Measurements from ENCODE around the gene ZNF783. TPM values are rescaled to one million over a fixed set of nuclear protein-coding genes. Genes with fewer than 3 reads are reported as not detected.
A peak's percentile ranks its signal among the peaks of the same experiment; 100 is the strongest.

The ZNF783 gene
- total and polyA plus RNA-seq, 2 of the 8 experiments (the other 6 are each of a cell fraction or from before 2014, with no cell fraction given), result 7.3 to 8.2 TPM

GRCh38 chr7:149284850-149285585 is 23.0 kb downstream of the ZNF783 start (continued):
- peak; percentile 26 for TF ChIP-seq ASH2L (IDR thresholded peaks at IDR 0.05; ENCODE audit: low read length)
- TF ChIP-seq PHF8 (conservative IDR thresholded peaks at IDR 0.05; ENCODE audit: low read depth, low read length), result peak; percentile 53; the same call in 1 of the 2 replicates
- no peak for TF ChIP-seq CEBPB (IDR thresholded peaks at IDR 0.05; ENCODE audit: low read depth, low read length)
- peak; percentile 49; the same call in 1 of the 2 replicates for TF ChIP-seq TAF1 (IDR thresholded peaks at IDR 0.05; ENCODE audit: low read depth, low read length)
- peak in 1 of 2 experiments; percentile 61; a peak in 1 of 3 replicates for TF ChIP-seq POLR2A (IDR thresholded peaks at IDR 0.05; ENCODE audit: control extremely low read depth in 1 of 2, low read depth in 2 of 2, low read length in 2 of 2)
- TF ChIP-seq KDM4A (IDR thresholded peaks at IDR 0.05; ENCODE audit: low read depth, low read length, severe bottlenecking), result peak; percentile 90
- no peak for TF ChIP-seq GTF2F1 (IDR thresholded peaks at IDR 0.05; ENCODE audit: borderline replicate concordance, low read depth, low read length)
- TF ChIP-seq JUND (IDR thresholded peaks at IDR 0.05; ENCODE audit: low read length), result no peak
- TF ChIP-seq MAFK (IDR thresholded peaks at IDR 0.05; ENCODE audit: low read depth, low read length), result no peak
- TF ChIP-seq CBX8 (IDR thresholded peaks at IDR 0.05; ENCODE audit: borderline replicate concordance, low read depth, low read length), result no peak
- TF ChIP-seq CTCF (IDR thresholded peaks at IDR 0.05; ENCODE audit: control extremely low read depth in 1 of 3, insufficient read depth in 1 of 3, low read depth in 1 of 3, low read length in 3 of 3), result peak; percentile 15 to 37 (median 36); a peak in 2 of 4 replicates
- peak; percentile 17; the same call in 1 of the 2 replicates for TF ChIP-seq BACH1 (IDR thresholded peaks at IDR 0.05; ENCODE audit: low read length)
- no peak for TF ChIP-seq CHD2 (IDR thresholded peaks at IDR 0.05; ENCODE audit: low read length)
- TF ChIP-seq RAD21 (IDR thresholded peaks at IDR 0.05 in 1 of 2, conservative IDR thresholded peaks at IDR 0.05 in 1 of 2; ENCODE audit: low read depth in 2 of 2, low read length in 2 of 2), result peak; percentile 23 to 44; a peak in 3 of 4 replicates
- TF ChIP-seq POLR2AphosphoS5 (IDR thresholded peaks at IDR 0.05; ENCODE audit: low read depth, low read length), result peak; percentile 64

All from H1 (cell line).